Islet precursor cell (in vitro differentiated cells): Measurements from ENCODE around the gene FRS3.

Experiments
- DNase-seq: peaks from one replicate; pipeline ENCODE4 v3.0.0-alpha.2; 2018

Gene FRS3

GRCh38 chr6:41741625-41742490, 37.8 kb downstream of the FRS3 start:
- DNase-seq: peak; percentile 77

- no peak for DNase-seq
These were observed 39.1 kb downstream of the FRS3 start for GRCh38 chr6:41740366-41741162.

DNA sequence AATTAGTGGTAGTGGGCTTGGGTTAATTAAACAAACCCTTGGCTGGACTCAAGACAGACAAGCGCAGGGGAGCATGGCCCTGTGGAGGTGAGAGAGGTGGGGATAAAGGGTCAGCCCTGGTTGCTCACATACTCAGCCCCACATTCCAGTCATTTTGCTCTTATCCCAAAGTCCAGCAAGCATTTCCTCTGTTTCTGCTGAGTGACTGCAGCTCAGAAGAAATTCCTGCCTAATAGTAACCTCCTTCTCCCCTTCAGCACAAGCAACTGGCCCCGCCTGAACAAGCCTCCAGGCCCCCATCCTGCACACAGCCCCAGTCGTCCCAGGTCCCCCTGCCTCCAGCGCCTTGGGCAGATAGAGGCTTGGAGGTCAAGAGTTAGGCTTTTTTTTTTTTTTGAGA, 40.7 kb downstream of the FRS3 start:
- peak; percentile 93 for DNase-seq

GRCh38 chr6:41737591-41738130, 42.0 kb downstream of the FRS3 start:
- no peak for DNase-seq

DNA sequence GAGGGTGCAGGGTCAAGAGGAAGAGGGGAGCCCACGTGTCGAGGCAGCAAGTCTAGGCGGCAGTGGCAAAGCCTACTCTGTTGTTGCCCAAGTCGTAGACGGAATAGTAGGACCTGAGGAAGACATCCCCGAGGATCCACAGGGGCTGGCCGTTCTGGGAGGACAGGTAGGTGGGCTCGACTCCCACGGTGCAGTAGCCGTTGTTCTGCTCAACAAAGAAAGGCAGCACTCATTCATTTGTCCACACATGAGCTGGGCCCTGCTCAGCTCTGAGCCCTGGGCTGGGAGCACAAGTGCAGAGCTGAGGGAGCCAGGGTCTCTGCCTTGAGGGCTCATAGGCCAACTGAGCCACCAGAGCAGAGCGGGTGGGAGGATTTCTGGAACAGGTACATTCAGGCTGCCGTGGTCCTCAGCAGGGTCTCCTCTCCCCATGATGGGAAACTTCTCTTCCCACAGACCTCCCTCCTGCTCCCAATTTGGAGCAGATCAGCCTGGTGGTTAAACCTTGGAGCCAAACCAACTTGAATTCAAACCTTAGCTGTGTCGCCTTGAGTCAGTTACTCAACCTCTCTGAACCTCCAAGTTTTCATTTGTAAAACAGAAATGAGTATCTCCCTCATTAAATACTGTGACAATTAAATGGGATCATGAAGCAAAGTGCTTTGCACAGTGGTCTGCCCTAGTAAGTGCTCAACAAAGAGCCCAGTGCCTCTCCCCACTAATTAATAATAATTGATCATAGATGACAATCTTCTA, 42.7 kb downstream of the FRS3 start:
- no peak for DNase-seq

- DNase-seq: no peak
These were observed 43.4 kb downstream of the FRS3 start for GRCh38 chr6:41736186-41736733.

DNA sequence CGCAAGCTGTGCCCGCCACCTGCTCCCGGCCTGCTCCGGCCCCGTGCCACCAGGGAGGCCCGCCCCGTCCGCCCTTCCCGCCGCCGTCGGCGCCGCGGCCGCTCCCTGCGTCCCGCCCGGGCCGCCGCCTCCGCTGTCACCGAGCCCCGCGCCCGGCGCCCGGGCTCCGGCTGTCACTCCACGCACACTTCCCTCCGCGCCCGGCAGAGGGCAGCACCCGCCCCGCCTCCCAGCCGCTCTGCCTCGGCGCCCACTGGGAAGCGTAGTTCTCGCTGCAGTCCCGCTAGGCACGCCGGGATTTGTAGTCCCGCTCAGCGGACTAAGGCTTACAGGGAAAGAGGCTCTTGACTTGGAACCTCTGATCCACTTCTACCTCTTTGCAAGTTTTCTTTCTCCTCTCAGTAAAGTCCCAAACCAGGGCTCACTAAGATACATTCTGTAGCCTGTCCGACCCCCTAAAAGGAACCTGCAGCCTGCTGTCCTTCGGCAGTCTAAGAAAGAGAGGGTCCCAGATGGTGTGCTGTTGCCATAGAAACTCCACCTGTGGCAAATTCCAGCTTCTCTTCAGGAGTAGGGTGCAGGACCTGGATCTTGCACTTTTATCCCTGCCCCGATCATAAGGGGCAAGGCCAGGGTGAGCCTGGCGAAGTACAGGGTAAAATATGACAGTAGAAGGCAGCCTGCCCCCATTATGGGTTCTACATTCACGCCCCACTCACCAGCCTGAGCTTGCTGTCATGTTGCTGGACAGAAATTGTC, 44.1 kb downstream of the FRS3 start, which contains the start of gene TFEB:
TFEB (minus strand) TSS at position 182 of the 759 bp plus-strand sequence. CDS start 44,395 bp downstream, outside the sequence.
- DNase-seq: peak; percentile 96

- DNase-seq: peak; percentile 81
These were observed 44.9 kb downstream of the FRS3 start for GRCh38 chr6:41734666-41735426.

DNA sequence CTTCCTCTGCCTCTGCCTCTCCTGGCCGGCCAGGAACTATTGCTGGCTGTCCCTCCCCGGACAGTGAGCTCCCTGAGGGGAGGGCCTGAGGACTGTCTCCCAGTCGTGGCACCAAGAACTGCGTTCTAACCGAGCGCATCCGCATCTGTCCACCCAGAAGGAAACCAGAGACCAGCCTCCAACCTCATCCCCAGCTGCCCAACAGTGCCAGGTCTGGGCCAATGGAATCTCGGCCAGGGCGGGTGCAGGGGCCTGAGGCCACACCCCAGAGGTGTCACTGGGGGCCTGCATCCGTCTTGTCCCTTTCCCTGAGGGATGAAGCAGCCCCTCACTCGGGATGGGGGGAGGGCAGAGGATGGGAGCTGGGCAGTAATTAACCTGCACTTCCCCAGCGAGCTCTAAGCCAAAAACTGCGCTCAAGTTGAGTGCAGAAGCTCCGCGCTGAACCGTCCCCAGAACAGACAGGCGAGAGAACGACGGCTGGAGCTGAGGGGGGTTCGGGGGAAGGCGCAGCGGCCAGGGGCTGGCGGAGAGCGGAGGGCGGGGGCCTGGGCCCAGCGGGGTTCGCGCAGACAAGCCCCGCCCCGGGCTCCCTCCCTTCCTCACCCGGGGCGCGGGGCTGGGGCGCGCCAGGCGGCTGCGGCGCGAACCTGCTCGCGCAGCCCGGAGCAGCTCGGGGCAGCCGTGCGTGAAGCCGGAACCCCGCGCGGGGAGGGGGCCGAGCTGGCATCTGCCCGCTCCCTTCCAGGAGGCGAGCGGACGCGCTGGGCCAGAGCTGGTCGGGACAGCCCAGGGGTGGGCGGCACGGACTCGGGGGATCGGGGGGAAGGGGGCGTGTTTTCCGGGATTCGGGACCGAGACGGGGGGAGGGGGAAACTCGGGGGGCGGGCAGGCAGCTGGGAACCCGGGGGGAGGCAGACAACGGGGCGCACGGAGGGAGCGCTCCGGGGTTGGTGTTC, 45.7 kb downstream of the FRS3 start:
- DNase-seq: peak; percentile 83

DNA sequence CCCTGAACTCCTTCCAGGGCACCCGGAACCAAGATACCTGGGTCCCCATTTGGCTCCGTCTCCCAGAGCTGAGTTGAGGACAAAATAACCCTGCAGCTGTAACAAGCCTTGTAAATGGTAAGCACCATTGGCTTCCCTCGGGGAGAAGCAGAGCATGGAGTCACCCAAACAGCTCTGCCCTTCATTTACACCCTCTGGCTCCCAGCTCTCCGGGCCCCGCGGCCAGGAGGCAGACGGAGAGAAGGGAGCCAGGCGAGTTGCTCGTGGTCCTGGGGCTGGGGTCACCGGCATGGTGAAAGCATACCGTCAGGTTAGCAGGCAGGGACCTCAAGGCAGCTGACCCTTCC, 46.4 kb downstream of the FRS3 start:
- DNase-seq: no peak

DNA sequence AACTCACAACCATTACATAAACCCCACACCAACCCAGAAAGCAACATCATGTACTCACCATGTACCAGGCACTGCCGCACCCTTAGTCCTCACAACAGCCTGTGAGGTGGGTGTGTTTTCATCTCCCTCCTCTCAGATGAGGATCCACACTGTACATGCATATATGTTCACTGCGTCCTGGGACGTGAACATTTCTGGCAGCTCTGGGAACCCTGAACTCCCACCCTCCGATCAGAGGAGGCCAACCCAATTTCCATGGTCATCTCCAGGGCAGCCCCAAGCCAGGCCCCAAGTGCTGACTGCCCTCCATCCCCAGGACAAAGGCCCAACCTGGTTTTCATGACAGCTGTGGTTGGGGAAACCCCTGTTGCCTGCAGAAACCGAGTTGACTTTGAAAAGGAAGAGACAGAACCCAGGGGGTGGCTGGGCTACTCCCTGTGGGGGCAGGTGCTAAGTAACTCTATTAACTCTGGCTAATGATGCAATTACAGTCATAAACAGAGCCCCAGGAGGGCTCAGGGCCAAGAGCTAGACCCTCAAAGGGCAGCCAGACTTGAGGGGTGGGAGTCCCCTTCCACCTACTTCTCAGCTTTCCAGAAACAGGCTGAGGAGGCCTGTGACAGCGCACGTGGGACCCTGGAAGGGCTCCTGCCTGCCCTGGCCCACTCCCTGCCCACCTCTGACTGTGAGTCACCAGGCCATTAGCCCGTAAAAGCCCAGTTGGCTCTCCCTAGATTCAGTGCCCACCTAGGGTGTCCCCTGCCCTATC, 46.9 kb downstream of the FRS3 start:
- DNase-seq: no peak

DNA sequence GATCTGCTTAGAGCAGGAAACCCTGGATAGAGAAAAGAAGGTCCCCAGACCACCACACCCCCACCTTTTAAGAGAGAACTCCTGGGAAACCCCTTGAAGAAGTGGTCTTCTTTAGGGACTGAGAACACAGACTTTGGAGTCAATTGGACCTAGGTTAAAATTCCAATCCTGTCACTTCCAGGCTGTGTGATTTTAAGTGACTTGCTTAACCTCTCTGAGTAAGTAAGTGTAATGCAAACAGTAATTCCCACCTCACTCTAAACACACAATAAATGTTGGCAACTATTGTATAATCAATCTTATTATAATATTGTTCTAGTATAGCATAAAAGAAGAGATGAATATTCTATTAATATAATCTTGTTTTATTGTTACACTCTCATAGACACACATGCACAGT, 47.6 kb downstream of the FRS3 start:
- no peak for DNase-seq

DNA sequence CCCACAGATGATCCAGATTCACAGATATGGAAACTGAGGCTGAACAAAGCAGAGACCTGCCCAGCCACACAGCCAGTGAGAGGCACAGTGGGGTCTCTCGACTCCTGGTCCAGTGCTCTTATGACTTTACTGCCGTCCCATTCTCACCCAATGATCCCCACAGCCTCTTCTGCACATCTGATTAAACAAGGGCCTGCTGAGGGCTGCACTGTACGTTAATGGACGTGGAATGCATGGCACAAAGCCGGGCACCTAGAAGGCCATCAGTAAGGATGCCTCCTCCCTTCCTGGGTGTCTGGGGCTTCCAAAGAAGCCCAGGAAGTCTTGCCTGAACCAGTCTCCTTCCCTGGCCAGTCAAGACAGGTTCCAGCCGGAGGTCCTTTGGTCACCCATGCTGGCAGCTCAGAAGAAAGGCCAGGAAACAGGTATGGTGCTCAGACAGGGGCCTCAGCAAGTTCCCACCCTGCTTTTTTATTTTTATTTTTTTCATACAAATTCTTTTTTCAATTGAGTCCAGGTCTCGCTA, 48.1 kb downstream of the FRS3 start:
- no peak for DNase-seq

DNA sequence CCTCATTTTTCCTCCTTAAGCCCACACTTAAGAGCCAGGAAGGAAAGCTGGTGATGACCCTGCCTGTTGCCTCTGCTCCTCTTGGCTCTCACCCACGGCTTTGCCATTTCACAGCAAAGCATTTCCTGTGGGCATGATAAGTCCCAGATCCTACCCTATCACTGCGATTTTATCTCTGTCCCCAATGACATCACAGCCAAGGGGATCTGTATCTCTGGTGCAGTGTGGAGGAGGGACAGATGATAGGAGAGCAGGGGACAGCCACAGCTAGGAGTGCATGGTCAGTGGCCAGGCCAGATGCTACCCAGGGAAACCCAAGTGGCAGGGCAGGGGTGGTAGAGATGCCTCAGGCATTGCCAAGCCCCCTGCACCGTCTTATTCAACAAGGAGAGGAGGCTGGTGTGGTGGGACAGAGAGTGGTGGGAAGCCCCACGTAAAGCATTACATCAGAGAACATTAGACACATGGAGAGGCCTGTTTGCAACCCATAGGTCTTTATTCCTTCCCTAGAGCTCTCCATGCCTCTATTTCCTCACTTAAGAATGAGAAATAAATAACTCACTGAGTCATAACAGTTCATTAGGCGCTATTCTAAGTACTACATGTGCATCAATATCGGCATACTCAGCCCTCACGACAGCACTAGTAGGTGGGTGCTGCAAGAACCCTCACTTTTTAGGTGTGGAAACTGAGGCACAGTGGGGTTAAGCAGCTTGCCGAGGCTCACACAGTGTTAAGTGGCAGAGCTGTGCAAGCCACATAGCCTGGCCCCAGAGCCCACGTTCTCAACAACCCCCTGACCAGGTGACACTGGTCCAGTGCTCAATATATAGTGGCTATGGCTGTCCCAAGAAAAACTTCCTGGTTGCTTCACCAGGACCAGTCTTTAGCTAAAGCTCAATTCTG, 48.9 kb downstream of the FRS3 start:
- DNase-seq: no peak

DNA sequence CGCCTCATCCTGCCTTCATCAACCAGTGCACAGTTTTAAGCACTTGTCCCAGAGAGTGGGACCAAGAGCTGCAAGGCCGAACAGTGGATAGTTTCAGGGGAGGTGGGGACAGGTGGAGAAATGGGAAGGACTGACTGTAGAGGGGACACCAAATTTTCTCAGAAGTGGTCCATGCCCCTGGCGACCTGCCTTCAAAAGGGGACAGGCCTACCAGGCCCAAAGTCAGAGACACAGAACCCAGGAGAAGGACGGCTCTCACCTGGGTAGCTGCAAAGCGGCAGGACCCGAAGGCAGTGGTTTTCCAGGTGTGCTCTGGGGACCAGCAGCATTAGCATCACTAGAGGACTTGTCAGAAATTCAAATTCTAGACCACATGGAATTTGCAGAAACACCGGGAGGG, 50.1 kb downstream of the FRS3 start:
- DNase-seq: no peak

GRCh38 chr6:41728954-41729353, 50.7 kb downstream of the FRS3 start:
- no peak for DNase-seq

GRCh38 chr6:41728073-41728936, 51.4 kb downstream of the FRS3 start:
- no peak for DNase-seq
